ENCODE results near the gene CDR2L.

The CDR2L gene

DNA sequence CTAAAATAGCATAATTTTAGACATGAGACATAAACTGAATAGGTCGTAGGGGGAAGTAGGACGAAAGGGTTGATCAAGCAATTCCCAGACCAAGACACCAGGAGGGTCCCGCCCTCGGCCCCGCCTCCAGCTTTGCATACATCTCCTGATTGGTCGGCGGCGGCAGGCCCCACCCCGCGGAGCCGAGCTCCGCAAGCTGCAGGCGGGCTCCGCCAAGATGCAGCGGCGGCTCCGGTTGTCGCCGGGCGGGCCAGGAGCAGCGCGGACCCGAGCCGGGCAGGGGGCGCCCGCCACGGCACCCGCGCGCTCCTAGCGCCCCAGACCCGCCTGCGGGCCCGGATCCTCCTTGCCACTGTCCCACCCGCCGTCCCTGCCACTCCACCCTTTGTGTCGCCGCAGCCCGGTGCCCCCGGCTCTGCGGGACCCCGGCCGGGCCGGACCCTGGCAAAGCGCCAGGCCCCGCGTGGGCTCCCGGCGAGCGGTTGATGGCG is at the start of gene CDR2L:
CDR2L (plus strand) TSS at position 215 of the 491 bp plus-strand sequence. CDS start 412 bp downstream, outside the sequence.
- peak; percentile 79 to 92 (median 87) for DNase-seq (ENCODE audit: low read depth in 2 of 3, low spot score in 1 of 3)

DNA sequence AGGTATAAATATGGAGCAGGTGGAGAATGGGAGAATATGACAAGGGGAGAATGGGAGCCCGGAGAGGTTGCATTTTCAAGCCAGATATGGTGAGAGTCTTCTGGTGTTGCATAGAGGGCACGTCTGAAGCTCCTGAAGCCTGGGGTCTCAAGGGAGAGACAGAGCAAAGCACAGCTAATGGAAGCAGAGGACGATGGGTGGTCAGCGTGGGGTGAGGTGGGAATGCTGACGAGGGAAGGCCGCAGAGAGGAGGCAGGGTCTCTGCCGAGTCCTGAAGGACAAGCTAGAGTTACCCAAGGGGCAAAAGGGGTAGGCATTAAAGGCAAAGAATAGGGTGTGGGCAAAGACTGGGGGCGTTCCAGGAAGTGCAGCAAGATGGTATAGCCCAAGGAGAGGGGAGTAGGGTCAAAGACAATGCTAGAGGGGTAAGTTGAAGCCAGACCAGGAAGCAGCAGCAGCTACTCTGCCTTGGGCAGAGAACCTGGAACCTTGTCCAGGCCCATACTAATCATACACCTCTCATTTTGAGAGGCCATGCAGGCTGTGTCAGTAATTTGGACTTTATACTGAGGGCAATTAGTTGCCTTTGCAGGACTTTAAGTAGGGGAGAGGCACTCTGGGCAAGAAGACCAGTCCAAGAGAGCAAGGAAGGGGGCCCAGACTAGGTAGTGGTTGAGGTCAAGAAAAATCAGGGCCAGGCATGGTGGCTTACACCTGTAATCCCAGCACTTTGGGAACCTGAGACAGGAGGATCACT is 49.1 kb upstream of the CDR2L start:
- DNase-seq (ENCODE audit: low read depth in 2 of 3, low spot score in 1 of 3), result no peak

DNA sequence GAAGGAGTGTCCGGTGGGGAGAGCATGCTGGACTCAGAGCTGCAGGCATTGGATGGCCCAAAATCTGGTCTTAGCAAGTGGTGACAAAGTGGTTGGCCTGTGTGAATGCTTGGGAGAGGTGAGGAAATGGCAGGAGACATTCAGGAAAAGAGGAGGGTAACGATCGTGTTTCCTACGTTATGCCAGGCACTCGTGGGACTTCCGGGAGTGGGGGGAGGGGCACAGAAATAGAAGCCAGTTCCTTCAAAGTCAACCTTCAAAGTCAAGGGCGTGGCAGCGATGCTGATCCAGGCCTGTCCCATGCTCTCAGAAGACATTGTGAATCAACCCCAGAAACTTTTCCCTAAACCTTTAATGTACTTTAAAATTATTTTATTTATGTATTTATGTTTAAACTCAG is 47.9 kb upstream of the CDR2L start:
- DNase-seq (ENCODE audit: low read depth in 2 of 3, low spot score in 1 of 3), result no peak

DNA sequence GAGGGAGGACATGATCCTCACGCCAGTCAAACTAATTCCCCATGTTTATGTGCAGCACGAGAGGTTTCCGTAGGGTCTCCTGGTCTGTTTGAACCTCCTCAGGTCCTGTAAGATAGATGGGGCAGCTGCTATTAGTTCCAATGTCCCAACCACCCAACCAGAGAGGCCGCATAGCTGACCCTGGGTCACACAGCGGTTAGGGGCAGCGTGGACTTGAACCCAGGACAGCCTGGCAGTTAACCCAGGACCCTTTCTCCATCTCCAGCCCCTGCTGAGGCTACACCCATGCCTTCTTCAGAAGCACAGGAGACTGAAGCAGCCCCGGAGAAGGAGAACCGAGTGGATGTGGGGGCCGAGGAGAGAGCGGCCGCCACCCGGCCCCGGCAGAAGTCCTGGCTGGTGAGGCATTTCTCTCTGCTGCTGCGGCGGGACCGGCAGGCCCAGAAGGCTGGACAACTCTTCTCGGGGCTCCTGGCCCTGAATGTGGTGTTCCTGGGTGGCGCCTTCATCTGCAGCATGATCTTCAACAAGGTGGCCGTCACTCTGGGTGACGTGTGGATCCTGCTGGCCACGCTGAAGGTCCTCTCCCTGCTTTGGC is 46.2 kb upstream of the CDR2L start:
- DNase-seq (ENCODE audit: low read depth in 2 of 3, low spot score in 1 of 3), result no peak

DNA sequence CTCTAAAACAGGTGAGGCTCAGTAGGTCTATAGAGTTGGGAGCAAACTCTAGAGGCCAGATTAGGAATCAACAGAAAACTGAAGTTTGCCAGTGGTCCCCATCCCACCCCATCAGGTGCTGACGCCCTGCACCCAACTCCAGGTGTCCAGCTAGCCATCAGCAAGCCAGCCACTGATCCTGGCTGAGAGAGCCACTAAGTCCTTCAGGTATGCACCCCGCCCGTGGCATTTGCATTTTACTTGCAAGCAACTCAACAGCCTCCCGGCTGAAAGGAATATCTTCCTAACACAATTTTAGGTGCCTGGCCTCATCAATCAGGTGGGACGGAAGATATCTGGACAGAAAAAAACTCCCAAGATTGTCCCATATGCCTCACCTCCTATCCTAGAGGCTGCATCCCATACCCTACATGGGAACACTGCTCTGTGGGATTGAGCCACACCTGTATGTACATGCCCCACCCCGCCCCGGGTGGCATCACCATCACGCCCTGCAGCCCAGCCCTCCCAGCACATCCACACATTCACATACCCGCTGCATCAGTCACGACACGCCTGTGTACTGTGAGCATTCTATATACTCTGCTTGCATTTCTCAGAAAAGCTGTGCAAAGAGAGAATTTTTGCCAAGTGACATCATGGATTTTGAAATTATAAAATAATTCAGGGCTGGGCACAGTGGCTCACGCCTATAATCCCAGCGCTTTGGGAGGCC is 43.5 kb upstream of the CDR2L start:
- no peak for DNase-seq (ENCODE audit: low read depth in 2 of 3, low spot score in 1 of 3)

DNA sequence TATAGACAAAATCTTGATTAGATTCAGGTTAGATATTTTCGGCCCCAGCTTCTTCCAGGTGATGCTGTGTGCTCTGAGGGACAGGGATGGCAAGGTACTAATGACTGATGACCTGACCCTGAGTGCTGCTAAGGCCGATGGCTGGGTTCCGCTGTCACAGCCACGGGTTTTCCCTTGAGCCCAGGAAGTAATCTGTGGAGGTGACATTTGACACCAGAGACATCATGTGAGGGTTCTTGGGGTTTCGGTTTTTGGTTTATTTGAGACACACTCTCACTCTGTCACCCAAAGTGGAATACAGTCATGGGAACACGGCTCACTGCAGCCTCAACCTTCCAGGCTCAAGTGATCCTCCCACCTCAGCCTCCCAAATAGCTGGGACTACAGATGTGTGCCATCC is 41.9 kb upstream of the CDR2L start:
- DNase-seq (ENCODE audit: low read depth in 2 of 3, low spot score in 1 of 3), result no peak

DNA sequence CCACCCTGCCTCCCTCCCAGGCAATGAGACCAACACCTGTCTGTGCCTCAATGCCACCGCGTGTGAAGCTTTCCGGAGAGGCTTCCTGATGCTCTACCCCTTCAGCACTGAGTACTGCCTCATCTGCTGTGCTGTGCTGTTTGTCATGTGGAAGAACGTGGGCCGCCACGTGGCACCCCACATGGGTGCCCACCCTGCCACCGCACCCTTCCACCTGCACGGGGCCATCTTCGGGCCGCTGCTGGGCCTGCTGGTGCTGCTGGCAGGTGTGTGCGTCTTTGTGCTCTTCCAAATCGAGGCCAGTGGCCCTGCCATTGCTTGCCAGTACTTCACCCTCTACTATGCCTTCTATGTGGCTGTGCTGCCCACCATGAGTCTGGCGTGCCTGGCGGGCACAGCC is 40.8 kb upstream of the CDR2L start:
- DNase-seq (ENCODE audit: low read depth in 2 of 3, low spot score in 1 of 3), result no peak

DNA sequence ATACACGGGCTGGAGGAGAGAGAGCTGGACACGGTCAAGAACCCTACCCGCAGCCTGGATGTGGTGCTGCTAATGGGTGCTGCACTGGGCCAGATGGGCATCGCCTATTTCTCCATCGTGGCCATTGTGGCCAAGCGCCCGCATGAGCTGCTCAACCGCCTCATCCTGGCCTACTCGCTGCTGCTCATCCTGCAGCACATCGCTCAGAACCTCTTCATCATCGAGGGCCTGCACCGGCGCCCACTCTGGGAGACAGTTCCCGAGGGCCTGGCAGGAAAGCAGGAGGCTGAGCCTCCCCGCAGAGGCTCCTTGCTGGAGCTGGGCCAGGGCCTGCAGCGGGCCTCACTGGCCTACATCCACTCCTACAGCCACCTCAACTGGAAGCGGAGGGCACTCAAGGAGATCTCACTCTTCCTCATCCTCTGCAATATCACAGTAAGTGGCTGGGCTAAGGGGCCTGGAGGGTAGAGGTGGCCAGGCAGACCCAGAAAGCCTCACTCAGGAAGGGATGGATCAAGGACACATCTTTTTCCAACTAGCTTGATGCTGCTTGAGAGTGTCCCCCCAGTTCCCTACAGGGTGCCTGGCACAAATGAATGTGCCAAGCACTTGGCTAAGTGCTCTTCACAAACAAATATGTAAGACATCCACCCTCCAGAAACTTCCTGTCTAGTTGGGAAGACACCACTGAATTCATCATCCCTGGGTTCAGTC is 40.2 kb upstream of the CDR2L start:
- no peak for DNase-seq (ENCODE audit: low read depth in 2 of 3, low spot score in 1 of 3)

DNA sequence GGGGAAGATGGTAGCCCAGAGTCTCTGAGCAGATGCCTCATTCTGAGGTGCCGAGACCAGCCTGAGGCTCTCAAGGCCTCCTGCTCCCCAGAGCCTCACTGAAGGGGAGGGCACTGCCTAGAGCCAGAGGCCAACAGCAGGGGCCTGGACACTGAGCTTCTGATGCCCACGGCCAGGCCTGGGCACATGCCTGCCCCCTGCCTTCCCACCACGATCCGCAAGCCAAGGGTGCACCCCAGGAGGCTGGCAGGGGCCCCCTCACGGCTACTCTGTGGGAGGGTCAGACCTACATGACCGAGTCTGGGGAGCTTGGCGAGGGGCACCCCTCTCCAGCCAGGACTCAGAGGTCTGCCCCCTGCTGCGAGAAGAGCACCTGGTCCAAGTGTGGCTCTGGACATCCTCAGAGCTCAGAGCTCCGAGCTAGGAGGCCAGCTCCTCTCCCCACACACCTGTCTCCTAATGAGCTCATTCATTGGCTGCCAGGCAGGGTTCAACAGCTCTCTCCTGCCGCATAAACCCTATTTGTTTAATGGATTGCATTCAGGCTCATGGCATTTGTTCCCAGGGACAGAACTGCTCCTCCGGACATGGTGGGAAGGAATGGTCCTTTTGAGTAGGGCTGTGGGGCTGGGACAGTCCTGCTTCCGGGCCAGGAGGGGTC is 37.8 kb upstream of the CDR2L start:
- no peak for DNase-seq (ENCODE audit: low read depth in 2 of 3, low spot score in 1 of 3)

DNA sequence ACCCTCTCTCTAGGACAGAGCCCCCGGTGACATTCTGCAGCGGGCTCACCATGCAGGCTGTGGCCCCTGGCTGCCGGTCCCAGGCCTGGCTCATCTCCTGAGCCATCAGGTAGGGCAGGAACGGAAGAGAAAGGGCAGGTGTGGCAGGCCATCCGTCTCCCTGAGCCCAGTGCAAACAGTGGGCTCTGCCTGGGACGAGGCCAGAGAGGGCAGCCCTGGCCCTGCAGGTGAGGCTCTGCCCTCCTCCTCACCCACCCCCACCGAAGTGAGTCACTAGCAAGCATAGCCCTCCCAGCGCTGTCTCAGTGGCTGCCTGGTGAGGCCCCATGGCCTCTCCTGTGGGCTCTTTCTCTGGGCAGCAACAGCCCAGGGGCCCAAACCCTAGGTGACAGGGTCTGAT is 37.2 kb upstream of the CDR2L start:
- DNase-seq (ENCODE audit: low read depth in 2 of 3, low spot score in 1 of 3), result no peak

DNA sequence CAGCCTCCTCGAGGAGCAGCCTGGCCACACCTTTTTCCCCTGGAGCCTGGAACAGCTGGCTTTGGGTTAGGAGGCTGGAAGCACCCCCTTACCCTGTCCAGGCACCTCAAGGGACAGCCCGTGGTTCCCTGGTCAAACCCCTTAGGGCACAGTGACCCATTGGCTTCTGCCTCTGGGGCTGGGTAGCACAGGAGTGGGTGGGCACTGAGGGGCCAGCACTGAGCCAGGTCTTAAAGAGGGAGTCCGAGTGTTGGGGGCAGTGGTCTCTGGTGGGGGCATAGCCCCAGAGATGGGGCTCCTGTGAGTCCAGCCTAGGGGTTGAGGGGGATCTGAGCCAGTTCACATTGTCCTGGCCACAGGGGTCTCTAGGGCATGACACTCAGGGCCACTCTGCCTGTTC is 36.4 kb upstream of the CDR2L start:
- DNase-seq (ENCODE audit: low read depth in 2 of 3, low spot score in 1 of 3), result no peak

DNA sequence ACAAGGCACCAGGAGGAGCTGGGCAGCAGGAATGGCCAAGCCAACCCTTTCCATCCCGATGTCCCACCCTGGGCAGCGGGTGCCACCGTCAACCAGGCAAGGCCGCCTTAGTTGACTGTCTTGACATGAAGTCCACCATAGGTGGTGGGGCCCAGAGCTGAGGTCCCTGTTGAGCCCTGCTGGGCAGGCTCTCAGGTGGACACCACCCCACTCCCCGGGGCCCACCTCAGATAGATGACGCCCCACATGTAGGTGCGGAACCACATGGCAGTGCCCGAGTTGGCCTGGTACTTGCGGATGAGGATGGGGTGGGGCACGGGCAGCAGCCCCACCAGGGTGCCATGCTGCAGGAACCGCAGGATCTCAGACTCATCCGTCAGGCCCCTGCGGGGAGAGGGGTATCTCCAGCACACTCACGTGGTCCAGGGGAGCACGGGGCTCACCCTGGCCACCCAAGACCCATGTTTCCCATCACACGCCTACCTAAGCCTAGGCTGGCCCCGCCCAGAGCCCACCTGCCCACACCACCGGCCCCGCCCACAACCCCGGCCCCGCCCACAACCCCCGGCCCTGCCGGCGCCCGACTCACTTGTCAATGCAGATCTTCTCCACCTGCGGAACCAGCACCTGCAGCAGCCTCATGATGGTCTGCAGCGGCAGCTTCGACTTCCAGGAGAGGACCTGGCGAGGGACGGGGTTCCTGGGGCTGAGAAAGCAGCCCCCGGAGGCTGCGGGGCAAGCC is 35.6 kb upstream of the CDR2L start:
- no peak for DNase-seq (ENCODE audit: low read depth in 2 of 3, low spot score in 1 of 3)

DNA sequence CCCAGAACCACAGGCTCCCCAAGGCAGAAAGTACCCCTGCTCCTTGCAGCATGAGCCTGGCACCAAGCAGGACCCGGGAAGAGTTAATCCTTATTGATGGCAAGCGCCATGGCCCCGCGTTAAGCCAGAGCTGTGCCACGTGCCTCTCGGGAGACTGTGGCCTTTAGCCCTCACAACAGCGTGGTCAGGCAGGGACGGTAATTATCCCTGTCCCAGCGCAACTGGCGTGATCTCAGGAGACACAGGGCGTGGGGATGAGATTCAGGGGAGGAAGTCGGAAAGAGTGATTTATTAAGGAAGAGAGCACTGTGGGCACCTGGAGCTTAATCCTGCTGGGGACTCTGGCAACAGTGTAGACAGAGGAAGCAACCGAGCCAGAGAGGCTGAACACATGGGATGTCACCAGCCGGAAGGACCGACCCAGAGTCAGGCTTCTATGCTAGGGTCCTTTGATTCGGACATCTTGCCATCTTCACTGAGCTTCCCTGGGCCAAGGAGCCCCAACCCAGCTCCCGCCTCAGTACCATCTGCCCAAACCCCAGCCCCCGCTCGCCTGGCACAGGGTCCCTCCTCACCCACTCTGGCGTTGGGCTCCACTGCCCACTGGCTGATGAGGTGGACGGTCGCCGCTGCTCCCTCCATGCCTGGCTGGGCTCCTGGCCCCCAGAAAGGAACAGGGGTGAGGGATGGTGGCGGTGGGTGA is 34.9 kb upstream of the CDR2L start:
- DNase-seq (ENCODE audit: low read depth in 2 of 3, low spot score in 1 of 3), result no peak

DNA sequence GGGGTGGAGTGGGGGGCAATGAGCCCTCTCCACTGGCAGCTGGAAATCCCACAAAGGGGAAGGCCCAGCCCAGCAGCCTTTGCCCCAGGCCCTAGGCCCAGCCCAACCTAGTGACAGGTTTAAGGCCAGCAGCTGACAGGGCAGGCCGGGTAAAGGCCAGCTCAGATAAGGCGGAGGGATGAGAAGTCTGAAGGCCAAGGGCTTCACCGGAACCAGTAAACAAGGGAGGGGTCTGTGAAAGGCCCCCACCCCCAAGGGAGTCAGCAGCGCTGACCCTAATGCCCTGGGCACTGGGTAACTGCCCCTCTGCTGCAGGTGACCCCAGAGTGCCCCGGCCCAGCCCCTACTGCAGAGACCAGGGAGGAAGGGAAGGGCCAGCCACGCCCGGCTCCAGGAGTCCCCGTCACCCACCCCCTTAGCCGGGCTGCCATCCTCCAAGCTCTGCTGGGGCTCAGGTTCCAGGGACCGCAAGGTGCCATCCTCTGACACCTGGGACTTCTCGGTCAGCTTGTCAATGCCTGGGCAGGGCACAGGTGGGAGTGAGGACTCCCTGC is 34.2 kb upstream of the CDR2L start:
- DNase-seq (ENCODE audit: low read depth in 2 of 3, low spot score in 1 of 3), result no peak

DNA sequence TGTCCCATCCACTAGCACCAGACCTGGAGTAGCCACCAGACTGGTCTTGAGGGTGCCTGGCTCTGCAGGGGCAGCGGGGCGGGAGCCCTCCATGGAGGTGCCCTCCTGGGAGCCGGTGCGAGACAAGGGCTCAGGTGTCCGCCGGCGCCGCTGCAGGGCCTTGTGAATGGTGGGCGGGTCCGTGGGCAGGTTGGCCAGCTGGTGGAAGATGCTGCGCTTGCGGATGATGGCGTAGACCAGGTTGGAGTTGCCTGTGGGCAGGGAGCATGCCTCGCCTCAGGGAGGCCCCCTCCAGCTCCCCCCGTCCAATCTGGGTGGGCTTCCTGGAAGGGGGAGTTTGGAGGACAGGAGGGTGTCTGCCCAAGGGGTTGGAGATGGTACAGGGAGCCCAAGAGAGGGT is 33.3 kb upstream of the CDR2L start:
- DNase-seq (ENCODE audit: low read depth in 2 of 3, low spot score in 1 of 3), result no peak

DNA sequence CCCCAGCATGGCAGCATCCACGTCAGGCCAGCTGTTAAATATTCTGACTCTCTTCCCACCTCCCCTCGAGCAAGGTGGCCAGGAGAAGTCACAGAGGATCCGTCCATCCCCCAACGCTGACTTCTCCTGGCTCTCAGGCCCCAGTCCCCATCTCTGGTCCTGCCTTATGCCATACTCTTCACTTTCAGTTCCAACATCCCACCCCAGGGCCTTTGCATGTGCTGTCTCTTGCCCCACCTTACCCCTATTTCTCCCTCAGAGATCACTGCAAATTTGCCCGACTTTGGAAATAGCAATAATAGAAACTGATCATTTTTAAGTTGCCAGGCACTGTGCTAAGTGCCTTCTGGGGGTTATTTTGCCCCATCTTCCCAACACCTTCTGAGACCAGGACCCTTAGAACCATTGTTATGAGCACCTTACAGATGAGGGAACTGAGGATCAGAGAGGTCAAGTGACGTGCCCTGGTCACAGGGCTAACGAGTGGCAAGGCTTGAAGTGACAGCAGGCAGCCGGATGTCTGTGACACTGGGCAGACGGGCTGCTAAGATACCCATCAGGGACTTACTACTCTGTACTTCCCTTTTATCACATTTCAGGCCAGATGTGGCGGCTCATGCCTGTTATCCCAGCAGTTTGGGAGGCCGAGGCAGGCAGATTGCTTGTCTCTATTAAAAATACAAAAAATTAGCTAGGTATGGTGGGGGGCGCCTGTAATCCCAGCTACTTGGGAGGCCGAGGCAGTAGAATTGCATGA is 32.6 kb upstream of the CDR2L start:
- no peak for DNase-seq (ENCODE audit: low read depth in 2 of 3, low spot score in 1 of 3)

DNA sequence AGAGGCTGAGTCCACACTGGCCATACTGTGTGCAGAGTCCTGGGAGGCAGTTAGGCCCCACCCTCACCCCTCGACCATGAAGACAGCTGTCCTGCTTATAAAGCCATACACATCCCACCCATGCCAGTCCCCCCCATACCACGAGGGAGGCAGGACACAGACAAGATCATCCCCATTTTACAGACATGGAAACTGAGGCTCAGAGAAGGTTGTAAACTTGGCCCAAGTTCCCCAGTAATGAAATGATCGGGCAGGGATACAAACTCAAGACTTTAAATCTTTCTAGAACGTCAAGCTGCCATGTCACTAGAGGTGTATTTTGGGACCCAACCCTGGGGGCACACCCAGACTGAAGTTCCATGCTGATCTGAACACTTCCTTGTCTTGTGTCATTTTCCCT is 31.3 kb upstream of the CDR2L start:
- no peak for DNase-seq (ENCODE audit: low read depth in 2 of 3, low spot score in 1 of 3)

DNA sequence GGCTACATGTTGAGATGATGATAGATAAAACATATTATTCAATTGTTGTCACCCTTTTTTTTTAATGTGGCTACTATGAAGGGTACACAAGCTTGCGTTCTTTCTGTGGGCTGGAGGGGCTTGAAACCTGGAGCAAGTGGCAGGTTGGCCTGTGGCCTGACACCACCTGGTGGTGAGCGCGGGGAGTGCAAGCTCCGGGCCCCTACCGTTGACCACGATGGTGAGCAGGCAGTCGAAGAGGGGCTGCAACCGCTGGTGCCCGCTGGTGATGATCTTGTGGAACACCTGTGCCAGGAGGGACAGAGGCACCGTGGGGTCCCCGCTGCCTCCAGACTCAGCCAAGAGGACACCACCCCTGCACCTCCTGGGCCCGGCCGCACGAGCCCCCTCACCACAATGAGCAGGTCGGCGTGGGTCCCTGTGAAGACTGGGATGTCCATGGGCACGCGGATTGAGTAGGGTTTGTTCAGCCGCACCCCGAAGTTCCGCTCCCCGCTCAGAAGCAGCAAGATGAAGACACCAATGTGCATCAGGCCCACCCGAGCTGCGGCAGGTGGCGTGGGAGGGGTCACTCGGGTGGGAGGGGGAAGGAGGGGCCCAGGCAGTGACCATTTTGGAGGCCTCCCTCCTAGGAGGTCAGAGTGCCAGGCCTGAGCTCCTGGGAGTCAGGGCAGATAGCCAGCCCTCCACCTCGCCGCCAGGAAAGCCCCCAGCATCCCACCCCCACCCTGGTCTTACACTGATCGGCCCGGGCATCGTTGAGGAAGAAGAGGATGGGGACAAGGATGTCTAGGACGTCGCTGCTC is 29.3 kb upstream of the CDR2L start:
- peak; percentile 62 to 86 (median 73) for DNase-seq (ENCODE audit: low read depth in 2 of 3, low spot score in 1 of 3)

All from stimulated activated CD4-positive, alpha-beta T cell treated with anti-CD3 and anti-CD28 coated beads, Interleukin-12 subunit alpha, Interleukin-12 subunit beta, amount 100 ng/mL, for 48 hours (primary cell).